Ascending aorta (tissue), 2 donors: Measurements from ENCODE around the gene HJURP. TPM values are rescaled to one million over a fixed set of nuclear protein-coding genes. Genes with fewer than 3 reads are reported as not detected.

Experiments
- DNase-seq, 2 donors: peaks; one replicate each; pipeline ENCODE4 v3.0.0-alpha.2; 2019; ENCODE audit warnings: low spot score in 2 of 2
- H3K27ac ChIP-seq, 2 donors: fragments of 200-600 bp; sonication (generic); one replicate each; pipeline ENCODE4 v1.5.1; 2016 to 2017; ENCODE audit warnings: mild to moderate bottlenecking in 1 of 2
- H3K27me3 ChIP-seq: fragments of 200-600 bp; sonication (generic); one replicate; pipeline ENCODE4 v1.5.1; 2017
- H3K36me3 ChIP-seq, 2 donors: fragments of 200-600 bp; sonication (generic); one replicate each; pipeline ENCODE4 v1.5.1; 2016
- H3K4me1 ChIP-seq, 2 donors: fragments of 200-600 bp; sonication (generic); one replicate each; pipeline ENCODE4 v1.5.1; 2016 to 2017; ENCODE audit warnings: mild to moderate bottlenecking in 1 of 2
- H3K4me3 ChIP-seq, 2 donors: fragments of 200-600 bp; sonication (generic); one replicate each; pipeline ENCODE4 v1.5.1; 2016 to 2017; ENCODE audit warnings: mild to moderate bottlenecking in 1 of 2
- H3K9me3 ChIP-seq, 2 donors: fragments of 200-600 bp; sonication (generic); one replicate each; pipeline ENCODE4 v1.5.1; 2016
- intact Hi-C: fragments of 100-400 bp; cut with DNase I; formaldehyde crosslinking; loops from one replicate; pipeline ENCODE4 v1.15.1; 2023
- total RNA-seq: library from RNA; depleted of rRNA; stranded (reverse); fragments of >200 nt; gene quantifications from one replicate; pipeline ENCODE4 v1.1.0, GENCODE V29; 2016
- TF ChIP-seq, protein P1 (sequence below), 3 experiments: fragments of 200-600 bp in 2 of 3; fragments of 450-650 bp in 1 of 3; sonication (generic) in 2 of 3; IDR thresholded peaks; one replicate each; pipeline ENCODE4 v1.5.1; 2016 to 2019; ENCODE audit warnings: antibody characterized with exemption in 3 of 3, mild to moderate bottlenecking in 1 of 3, moderate library complexity in 1 of 3

HJURP gene
- total RNA-seq, 1 donor from 2014 or later: not detected

- Histone ChIP-seq H3K9me3 (no peaks in the 10 kb centered on the region), H3K27ac (no peak overlapping the region), H3K27me3 (no peaks in the 10 kb centered on the region), H3K36me3 (no peaks in the 10 kb centered on the region), H3K4me3 (no peak overlapping the region), H3K4me1 (no peaks in the 10 kb centered on the region)
- no peak for DNase-seq
- TF ChIP-seq, protein P1, sequence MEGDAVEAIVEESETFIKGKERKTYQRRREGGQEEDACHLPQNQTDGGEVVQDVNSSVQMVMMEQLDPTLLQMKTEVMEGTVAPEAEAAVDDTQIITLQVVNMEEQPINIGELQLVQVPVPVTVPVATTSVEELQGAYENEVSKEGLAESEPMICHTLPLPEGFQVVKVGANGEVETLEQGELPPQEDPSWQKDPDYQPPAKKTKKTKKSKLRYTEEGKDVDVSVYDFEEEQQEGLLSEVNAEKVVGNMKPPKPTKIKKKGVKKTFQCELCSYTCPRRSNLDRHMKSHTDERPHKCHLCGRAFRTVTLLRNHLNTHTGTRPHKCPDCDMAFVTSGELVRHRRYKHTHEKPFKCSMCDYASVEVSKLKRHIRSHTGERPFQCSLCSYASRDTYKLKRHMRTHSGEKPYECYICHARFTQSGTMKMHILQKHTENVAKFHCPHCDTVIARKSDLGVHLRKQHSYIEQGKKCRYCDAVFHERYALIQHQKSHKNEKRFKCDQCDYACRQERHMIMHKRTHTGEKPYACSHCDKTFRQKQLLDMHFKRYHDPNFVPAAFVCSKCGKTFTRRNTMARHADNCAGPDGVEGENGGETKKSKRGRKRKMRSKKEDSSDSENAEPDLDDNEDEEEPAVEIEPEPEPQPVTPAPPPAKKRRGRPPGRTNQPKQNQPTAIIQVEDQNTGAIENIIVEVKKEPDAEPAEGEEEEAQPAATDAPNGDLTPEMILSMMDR (IDR thresholded peaks at IDR 0.05): no peak
- intact Hi-C loops: no loop called here
Measured at GRCh38 chr2:233848276-233848675, 6.1 kb downstream of the HJURP start.

GRCh38 chr2:233847248-233847898 lies 7.0 kb downstream of the HJURP start:
- no peak for DNase-seq
- intact Hi-C loops: no loop called here
- no peak overlapping the region for H3K4me3 ChIP-seq

DNA sequence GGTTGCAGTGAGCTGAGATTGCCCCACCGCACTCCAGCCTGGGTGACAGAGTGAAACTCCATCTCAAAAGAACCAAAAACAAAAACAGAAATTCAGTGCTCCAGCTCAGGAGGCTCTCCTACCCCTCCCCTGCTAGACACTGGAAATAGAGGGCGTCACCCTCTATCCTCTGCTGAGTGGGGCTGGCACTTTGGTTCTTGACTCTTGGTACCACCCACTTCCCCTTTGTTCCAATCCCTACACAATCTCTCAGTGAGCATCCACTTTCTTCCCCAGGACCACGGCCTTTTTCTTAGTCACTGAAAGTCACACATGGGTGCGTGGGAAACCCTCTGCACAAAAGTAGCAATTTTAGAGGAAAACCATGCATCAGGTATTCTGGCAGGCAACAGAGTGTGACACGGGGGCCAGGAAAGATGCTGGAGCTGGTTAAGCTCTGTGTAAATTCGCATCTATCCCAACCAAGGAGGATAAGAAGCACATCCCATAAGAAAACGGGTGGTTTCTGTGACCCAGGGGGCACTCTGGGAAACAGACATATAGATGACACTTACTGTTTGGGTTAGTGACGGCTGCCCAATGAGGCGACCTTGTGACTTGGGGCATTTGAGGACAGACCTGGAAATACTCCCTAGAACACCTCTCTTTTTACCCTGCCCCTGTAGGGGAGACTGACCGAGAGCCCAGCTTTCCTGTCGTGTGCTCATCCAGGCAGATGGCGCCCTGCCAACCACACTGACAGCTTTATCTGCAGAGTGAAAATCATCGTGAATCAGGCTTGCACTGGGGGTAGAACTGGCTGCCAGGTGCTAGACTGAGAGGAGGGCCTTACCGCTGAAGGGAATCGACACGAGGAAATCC lies 7.7 kb downstream of the HJURP start:
- H3K9me3 ChIP-seq: no peaks in the 10 kb centered on the region
- no peaks in the 10 kb centered on the region for H3K4me1 ChIP-seq
- H3K4me3 ChIP-seq: no peak overlapping the region
- no peak overlapping the region for H3K27ac ChIP-seq
- H3K27me3 ChIP-seq: no peaks in the 10 kb centered on the region
- intact Hi-C loops: no loop called here
- H3K36me3 ChIP-seq: no peaks in the 10 kb centered on the region
- DNase-seq: no peak
- TF ChIP-seq, protein P1 (IDR thresholded peaks at IDR 0.05): no peak

More at GRCh38 chr2:233847248-233847898, 7.0 kb downstream of the HJURP start:
- Histone ChIP-seq H3K9me3 (no peaks in the 10 kb centered on the region), H3K4me1 (no peaks in the 10 kb centered on the region), H3K27me3 (no peaks in the 10 kb centered on the region), H3K36me3 (no peaks in the 10 kb centered on the region), H3K27ac (no peak overlapping the region)
- TF ChIP-seq, protein P1 (IDR thresholded peaks at IDR 0.05): no peak

DNA sequence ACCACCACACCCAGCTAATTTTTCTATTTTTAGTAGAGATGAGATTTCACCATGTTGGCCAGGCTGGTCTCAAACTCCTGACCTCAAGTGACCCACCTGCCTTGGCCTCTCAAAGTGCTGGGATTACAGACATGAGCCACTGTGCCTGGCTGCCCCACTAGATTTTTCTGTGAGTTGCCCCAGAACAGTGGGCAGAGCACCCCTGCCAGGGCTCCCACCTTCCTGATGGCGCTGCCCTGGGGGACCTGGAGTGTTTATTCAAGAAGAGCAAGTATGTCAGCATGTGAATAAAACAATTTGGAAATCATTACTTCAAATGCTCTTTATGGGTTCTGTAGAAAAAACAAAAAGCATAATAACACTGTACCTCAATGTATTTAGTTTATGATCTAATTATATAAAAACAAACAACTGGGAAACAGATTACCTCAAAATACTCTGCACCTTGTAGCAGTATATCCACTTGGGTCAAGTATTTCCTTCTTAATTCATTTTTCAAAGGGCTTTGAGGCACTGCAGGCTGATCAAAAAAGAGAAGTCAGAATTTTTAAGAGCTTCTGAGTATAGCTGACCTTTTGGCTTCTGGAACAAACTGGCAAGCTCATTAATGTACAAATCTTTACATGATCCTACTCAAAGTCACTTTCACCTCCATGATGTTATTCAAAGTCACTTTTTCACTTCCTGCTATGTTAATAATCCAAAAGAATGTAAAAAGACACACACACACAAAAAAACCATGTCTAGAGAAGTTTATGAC lies 8.9 kb downstream of the HJURP start:
- no peaks in the 10 kb centered on the region for H3K36me3 ChIP-seq
- H3K27ac ChIP-seq: no peak overlapping the region
- DNase-seq: no peak
- intact Hi-C loops: no loop called here
- no peaks in the 10 kb centered on the region for H3K9me3 ChIP-seq
- no peaks in the 10 kb centered on the region for H3K27me3 ChIP-seq
- H3K4me1 ChIP-seq: no peaks in the 10 kb centered on the region
- no peak overlapping the region for H3K4me3 ChIP-seq
- TF ChIP-seq, protein P1 (IDR thresholded peaks at IDR 0.05): no peak

- Histone ChIP-seq H3K4me3 (no peak overlapping the region), H3K36me3 (no peaks in the 10 kb centered on the region), H3K27ac (no peak overlapping the region), H3K4me1 (no peaks in the 10 kb centered on the region), H3K27me3 (no peaks in the 10 kb centered on the region), H3K9me3 (no peaks in the 10 kb centered on the region)
- TF ChIP-seq, protein P1 (IDR thresholded peaks at IDR 0.05): no peak
- intact Hi-C loops: no loop called here
- DNase-seq: no peak
Measured at GRCh38 chr2:233844836-233845235, 9.5 kb downstream of the HJURP start.
